GM18870 (cell line): ENCODE results near the gene CDH4.

Experiments used
- ATAC-seq: cut with Tn5 transposase; IDR thresholded peaks from one replicate; pipeline ENCODE4 v1.9.1; 2021; ENCODE audit warnings: moderate library complexity; ENCODE audit not compliant: unreplicated experiment

The CDH4 gene

GRCh38 chr20:61524951-61525666 lies 273.0 kb downstream of the CDH4 start:
- no peak for ATAC-seq

GRCh38 chr20:61525781-61526431 lies 273.8 kb downstream of the CDH4 start:
- ATAC-seq: no peak

GRCh38 chr20:61526907-61527306 lies 274.8 kb downstream of the CDH4 start:
- ATAC-seq: no peak

GRCh38 chr20:61527626-61528025 lies 275.6 kb downstream of the CDH4 start:
- ATAC-seq: no peak

- ATAC-seq: no peak
These were observed 276.5 kb downstream of the CDH4 start for GRCh38 chr20:61528591-61528990.

- no peak for ATAC-seq
These were observed 277.3 kb downstream of the CDH4 start for GRCh38 chr20:61529354-61529753.

- no peak for ATAC-seq
These were observed 279.7 kb downstream of the CDH4 start for GRCh38 chr20:61531553-61532345.

GRCh38 chr20:61532736-61533135 lies 280.7 kb downstream of the CDH4 start:
- ATAC-seq: no peak

- ATAC-seq: no peak
These were observed 281.2 kb downstream of the CDH4 start for GRCh38 chr20:61533231-61533631.

- ATAC-seq: no peak
These were observed 282.3 kb downstream of the CDH4 start for GRCh38 chr20:61534346-61534745.

GRCh38 chr20:61535091-61535490 lies 283.0 kb downstream of the CDH4 start:
- ATAC-seq: no peak

GRCh38 chr20:61535536-61535935 lies 283.5 kb downstream of the CDH4 start:
- no peak for ATAC-seq

- ATAC-seq: no peak
These were observed 283.9 kb downstream of the CDH4 start for GRCh38 chr20:61535956-61536355.

GRCh38 chr20:61536671-61537070 lies 284.6 kb downstream of the CDH4 start:
- no peak for ATAC-seq

- ATAC-seq: no peak
These were observed 285.4 kb downstream of the CDH4 start for GRCh38 chr20:61537239-61538182.

GRCh38 chr20:61538183-61538942 lies 286.3 kb downstream of the CDH4 start:
- no peak for ATAC-seq

- no peak for ATAC-seq
These were observed 286.8 kb downstream of the CDH4 start for GRCh38 chr20:61538943-61539265.

GRCh38 chr20:61539706-61540360 lies 287.8 kb downstream of the CDH4 start:
- ATAC-seq: no peak

GRCh38 chr20:61541537-61541936 lies 289.5 kb downstream of the CDH4 start:
- ATAC-seq: no peak

- ATAC-seq: no peak
These were observed 291.0 kb downstream of the CDH4 start for GRCh38 chr20:61543086-61543485.
